ENCODE results near the gene RBM43. TPM values are rescaled to one million over a fixed set of nuclear protein-coding genes. Genes with fewer than 3 reads are reported as not detected.
"Not testable (repeated sequence)": the region's sequence is repeated elsewhere in the genome, so short reads cannot be mapped to it uniquely, and the experiment has no call there.

Gene RBM43
- 2.0 and 2.1 TPM in 2 replicates for polyA plus RNA-seq (2012; rRNA removed)
- polyA plus RNA-seq (2012; cell fraction: cytosol; rRNA removed), result 2.9 and 3.2 TPM in 2 replicates
- polyA plus RNA-seq (2012; cell fraction: nucleus; rRNA removed), result 1.8 and 3.2 TPM in 2 replicates

GRCh38 chr2:151261231-151261976, at the start of gene RBM43:
RBM43 (minus strand) TSS chr2:151261863; CDS start chr2:151261727, 136 bp downstream.
- Histone ChIP-seq H3K27me3 (ENCODE audit: insufficient read depth) (no peaks in the 10 kb centered on the region), H3K4me1 (ENCODE audit: control insufficient read depth in 1 of 2, insufficient read depth in 2 of 2, low read depth in 1 of 2, low read length in 1 of 2) (peaks cover 3 to 4% of the 10 kb centered on the region in 2 experiments; a peak in 3 of 4 replicates), H3K27ac (ENCODE audit: low read depth in 2 of 2, low read length in 1 of 2) (peak within 1 kb of the TSS; percentile 88 to 92), H3K79me2 (ENCODE audit: insufficient read depth) (no peaks in the 10 kb centered on the region), H3K9me2 (no peaks in the 10 kb centered on the region), H4K20me1 (ENCODE audit: insufficient read depth) (no peaks in the 10 kb centered on the region), H3F3A (replicated peaks; ENCODE audit: insufficient read depth) (peaks cover 7% of the 10 kb centered on the region), H3K4me3 (ENCODE audit: low read depth in 2 of 2, low read length in 1 of 2) (peak within 1 kb of the TSS; percentile 69 to 74), H3K36me3 (replicated peaks in 1 of 2; ENCODE audit: control insufficient read depth in 1 of 2, insufficient read depth in 2 of 2, low read length in 1 of 2) (no peaks in the 10 kb centered on the region), H3K9me3 (no peaks in the 10 kb centered on the region), H2AFZ (ENCODE audit: low read depth) (peak within 1 kb of the TSS; percentile 91), H3K4me2 (peak within 1 kb of the TSS; percentile 82), H3K9ac (peak within 1 kb of the TSS; percentile 88)
- TF ChIP-seq IRF3 (IDR thresholded peaks at IDR 0.05; ENCODE audit: low read depth, low read length) (no peak), MXI1 (IDR thresholded peaks at IDR 0.05; ENCODE audit: low read depth, low read length) (peak; percentile 63; the same call in 1 of the 2 replicates), RAD21 (IDR thresholded peaks at IDR 0.05; ENCODE audit: low read length) (peak; percentile 21), SIN3A (IDR thresholded peaks at IDR 0.05; ENCODE audit: borderline replicate concordance, low read depth, low read length) (0 out of 2 replicates have a peak, but pooled peaks have one; percentile 49), MAX (IDR thresholded peaks at IDR 0.05; ENCODE audit: low read depth) (peak; percentile 91), POLR2AphosphoS5 (IDR thresholded peaks at IDR 0.05; ENCODE audit: low read depth, low read length) (peak; percentile 60), JUND (IDR thresholded peaks at IDR 0.05) (no peak), FOXM1 (IDR thresholded peaks at IDR 0.05; ENCODE audit: low read depth) (peak; percentile 16; the same call in 1 of the 2 replicates), TAF1 (IDR thresholded peaks at IDR 0.05; ENCODE audit: borderline replicate concordance, low read depth, low read length) (peak; percentile 56; the same call in 1 of the 2 replicates)
- ChIA-PET POLR2A (interaction anchor here (0.6 to 1.5 kb wide), 3 partner anchors 28 to 148 kb away, joined by 3 to 5 read pairs (median 4); partner anchors contain the start of gene RIF1), CTCF (interaction anchor here (1.0 to 3.8 kb wide), 4 partner anchors 23 to 774 kb away, joined by 3 to 12 read pairs (median 3); partner anchors contain the start of gene RND3)
- DNase-seq, result peak; percentile 90
- 8% methylated on average over 28 of the region's 61 CpGs for WGBS (ENCODE audit: low lambda C conversion rate)

GRCh38 chr2:151310313-151310712, 48.6 kb upstream of the RBM43 start:
- H3K4me3 ChIP-seq (ENCODE audit: low read depth in 2 of 2, low read length in 1 of 2); H3F3A ChIP-seq (replicated peaks; ENCODE audit: insufficient read depth); H3K27me3 ChIP-seq (ENCODE audit: insufficient read depth); H3K9ac ChIP-seq; H3K36me3 ChIP-seq (replicated peaks in 1 of 2; ENCODE audit: control insufficient read depth in 1 of 2, insufficient read depth in 2 of 2, low read length in 1 of 2); H3K79me2 ChIP-seq (ENCODE audit: insufficient read depth); DNase-seq; H4K20me1 ChIP-seq (ENCODE audit: insufficient read depth); H2AFZ ChIP-seq (ENCODE audit: low read depth); POLR2A ChIA-PET; CTCF ChIA-PET; H3K27ac ChIP-seq (ENCODE audit: low read depth in 2 of 2, low read length in 1 of 2); H3K9me3 ChIP-seq; H3K4me2 ChIP-seq; H3K9me2 ChIP-seq: not testable (repeated sequence)
- peaks cover 3 to 13% of the 10 kb centered on the region in 2 experiments; a peak in 2 of 4 replicates for H3K4me1 ChIP-seq (ENCODE audit: control insufficient read depth in 1 of 2, insufficient read depth in 2 of 2, low read depth in 1 of 2, low read length in 1 of 2)
- 77% methylated on average over 6 of the region's 6 CpGs for WGBS (ENCODE audit: low lambda C conversion rate)
